T-cell (primary cell): ENCODE results near the gene LGI1. TPM values are rescaled to one million over a fixed set of nuclear protein-coding genes. Genes with fewer than 3 reads are reported as not detected.
"Not testable (repeated sequence)": the region's sequence is repeated elsewhere in the genome, so short reads cannot be mapped to it uniquely, and the experiment has no call there.

ENCODE experiments used
- ATAC-seq, 4 experiments: fragments of 200-7000 bp in 3 of 4; fragments of 150-1000 bp in 1 of 4; cut with Tn5 transposase; replicated peaks in 1 of 4; 1 replicate in 3 of 4; 2 replicates in 1 of 4; pipeline ENCODE4 v1.10.0; 2021; ENCODE audit warnings: moderate library complexity in 3 of 4, mild to moderate bottlenecking in 2 of 4, moderate number of reproducible peaks in 1 of 4
- CTCF ChIA-PET, 2 donors: fragments of 300-600 bp; sonication (Branson Sonifier 250); formaldehyde crosslinking; loops; one replicate each; lab custom pipeline; 2022; ENCODE audit warnings: antibody characterized with exemption in 2 of 2; lab: Charles Lee
- POLR2A ChIA-PET, 2 donors: fragments of 300-600 bp; sonication (Branson Sonifier 250); formaldehyde crosslinking; loops; one replicate each; lab custom pipeline; 2022; ENCODE audit warnings: antibody characterized with exemption in 2 of 2; lab: Charles Lee
- DNase-seq, 35 experiments: peaks; one replicate each; pipeline versions ENCODE4 v3.0.0 to v3.0.0-alpha.2; 2013 to 2023
- H3K27ac ChIP-seq: one replicate; pipeline ENCODE4 v1.5.1; 2013; ENCODE audit warnings: low read length
- H3K27me3 ChIP-seq, 2 experiments: replicated peaks in 1 of 2; 1 replicate in 1 of 2; 2 replicates in 1 of 2; pipeline versions ENCODE4 v1.6.1 to v1.7.0; 2013; ENCODE audit warnings: low read length in 1 of 2, mixed read lengths in 1 of 2; ENCODE audit not compliant: control insufficient read depth in 2 of 2, insufficient read depth in 2 of 2; ENCODE audit errors: extremely low read depth in 1 of 2
- H3K36me3 ChIP-seq, 2 donors: 1 replicate in 1 of 2; 2 replicates in 1 of 2; pipeline versions ENCODE4 v1.6.1 to v1.7.0; 2013; ENCODE audit warnings: low read length in 1 of 2; ENCODE audit not compliant: control insufficient read depth in 2 of 2, insufficient read depth in 1 of 2; ENCODE audit errors: extremely low read depth in 1 of 2
- H3K4me1 ChIP-seq, 2 experiments: 1 replicate in 1 of 2; 2 replicates in 1 of 2; pipeline versions ENCODE4 v1.6.1 to v1.7.0; 2013; ENCODE audit warnings: low read length in 2 of 2, mixed read lengths in 1 of 2; ENCODE audit not compliant: insufficient read depth in 2 of 2, control insufficient read depth in 1 of 2; ENCODE audit errors: extremely low read depth in 1 of 2
- H3K4me3 ChIP-seq, 2 donors: 1 replicate in 1 of 2; 2 replicates in 1 of 2; pipeline versions ENCODE4 v1.5.1 to v1.7.0; 2013; ENCODE audit warnings: mild to moderate bottlenecking in 2 of 2, low read length in 1 of 2, moderate library complexity in 1 of 2; ENCODE audit not compliant: control insufficient read depth in 1 of 2; ENCODE audit errors: extremely low read depth in 1 of 2
- H3K9me3 ChIP-seq: 2 replicates; pipeline ENCODE4 v1.7.0; 2013
- H3K27ac Mint-ChIP-seq, 2 donors: one replicate each; pipeline ENCODE4 v1.8.0; 2020 to 2021; ENCODE audit warnings: mild to moderate bottlenecking in 2 of 2, mixed read lengths in 2 of 2
- H3K27me3 Mint-ChIP-seq, 2 donors: one replicate each; pipeline ENCODE4 v1.8.0; 2021 to 2022; ENCODE audit warnings: mixed read lengths in 2 of 2
- H3K36me3 Mint-ChIP-seq: one replicate; pipeline ENCODE4 v1.8.0; 2021; ENCODE audit warnings: mixed read lengths
- H3K4me1 Mint-ChIP-seq, 3 donors: one replicate each; pipeline ENCODE4 v1.8.0; 2020 to 2022; ENCODE audit warnings: mixed read lengths in 3 of 3, mild to moderate bottlenecking in 1 of 3
- H3K4me3 Mint-ChIP-seq, 3 donors: one replicate each; pipeline ENCODE4 v1.8.0; 2020 to 2022; ENCODE audit warnings: mild to moderate bottlenecking in 3 of 3, mixed read lengths in 3 of 3, moderate library complexity in 3 of 3
- H3K9me3 Mint-ChIP-seq, 3 donors: one replicate each; pipeline ENCODE4 v1.8.0; 2020 to 2022; ENCODE audit warnings: mixed read lengths in 3 of 3
- WGBS: methylation state at CpG from one replicate; pipeline ENCODE4 v1.1.5; 2013; ENCODE audit warnings: missing lambda C conversion rate; ENCODE audit not compliant: insufficient coverage; 5-methylcytosine and 5-hydroxymethylcytosine counted together
- total RNA-seq, 35 experiments: library from RNA in 6 of 35; stranded (reverse) in 6 of 35; fragments of 120-200 nt in 1 of 35; gene quantifications; one replicate each; pipeline versions ENCODE4 v1.2.1 to v1.2.4 and lab custom pipeline; 2013 to 2026

Gene LGI1
- total RNA-seq, 5 donors from 2014 or later (not counting 1 experiment from before 2014, with no cell fraction given): not detected

- ATAC-seq (no peak), DNase-seq (no peak)
- Mint-ChIP-seq H3K4me3 (no peak overlapping the region), H3K27me3 (no peaks in the 10 kb centered on the region), H3K36me3 (no peaks in the 10 kb centered on the region), H3K4me1 (peaks cover 0 to 7% (median 3%) of the 10 kb centered on the region in 3 donors), H3K9me3 (no peaks in the 10 kb centered on the region), H3K27ac (no peak overlapping the region)
- H3K27me3 ChIP-seq: peaks cover 2 to 4% of the 10 kb centered on the region in 2 experiments
- H3K4me3 ChIP-seq: no peak overlapping the region
- 5% methylated on average over 6 of the region's 7 CpGs for whole genome bisulfite sequencing
- no peaks in the 10 kb centered on the region for H3K36me3 ChIP-seq
- ChIA-PET POLR2A (no interaction called here), CTCF (no interaction called here)
- no peaks in the 10 kb centered on the region for H3K9me3 ChIP-seq
- H3K27ac ChIP-seq: no peak overlapping the region
- H3K4me1 ChIP-seq: no peaks in the 10 kb centered on the region
Observed at GRCh38 chr10:93826355-93826754, 68.6 kb downstream of the LGI1 start.

GRCh38 chr10:93827056-93827804 lies 69.5 kb downstream of the LGI1 start:
- H3K27ac Mint-ChIP-seq: no peak overlapping the region
- Histone ChIP-seq H3K27ac (no peak overlapping the region), H3K4me3 (no peak overlapping the region), H3K9me3 (no peaks in the 10 kb centered on the region), H3K27me3 (peaks cover 2 to 5% of the 10 kb centered on the region in 2 experiments), H3K4me1 (no peaks in the 10 kb centered on the region), H3K36me3 (no peaks in the 10 kb centered on the region)
- WGBS: 76% methylated on average over 4 of the region's 11 CpGs
- POLR2A ChIA-PET: interaction anchor here in 1 of 2 donors (0.7 kb wide), 1 partner anchor 534 kb away, joined by 6 read pairs; no protein-coding TSS in a partner anchor
- DNase-seq (peak in 1 of 35 experiments; percentile 17), ATAC-seq (no peak)
- no peak overlapping the region for H3K4me3 Mint-ChIP-seq
- peaks cover 0 to 7% (median 3%) of the 10 kb centered on the region in 3 donors for H3K4me1 Mint-ChIP-seq
- no peaks in the 10 kb centered on the region for H3K36me3 Mint-ChIP-seq
- H3K9me3 Mint-ChIP-seq: no peaks in the 10 kb centered on the region
- CTCF ChIA-PET: interaction anchor here (0.6 to 0.7 kb wide), 2 partner anchors 27 to 125 kb away, joined by 7 to 10 read pairs; partner anchors contain the start of gene FRA10AC1 (in 1 of the 2)
- H3K27me3 Mint-ChIP-seq: no peaks in the 10 kb centered on the region

GRCh38 chr10:93831065-93831464 lies 73.3 kb downstream of the LGI1 start:
- H3K36me3 ChIP-seq, ATAC-seq, H3K4me1 ChIP-seq, H3K27ac Mint-ChIP-seq, H3K9me3 ChIP-seq, H3K4me3 ChIP-seq, H3K4me3 Mint-ChIP-seq, H3K27me3 ChIP-seq, POLR2A ChIA-PET, H3K36me3 Mint-ChIP-seq, DNase-seq, H3K27me3 Mint-ChIP-seq, H3K27ac ChIP-seq, H3K4me1 Mint-ChIP-seq: not testable (repeated sequence)
- CTCF ChIA-PET: interaction anchor here in 1 of 2 donors (0.7 kb wide), 1 partner anchor 8 kb away, joined by 3 read pairs; no protein-coding TSS in a partner anchor
- no CpG with 5 or more reads among the region's 1 CpG for WGBS
- peaks cover 7 to 15% (median 7%) of the 10 kb centered on the region in 3 donors for H3K9me3 Mint-ChIP-seq

GRCh38 chr10:93835770-93836169 lies 78.0 kb downstream of the LGI1 start:
- CTCF ChIA-PET: no interaction called here
- no peak overlapping the region for H3K27ac Mint-ChIP-seq
- Histone ChIP-seq H3K36me3 (no peaks in the 10 kb centered on the region), H3K9me3 (no peaks in the 10 kb centered on the region), H3K4me1 (no peaks in the 10 kb centered on the region), H3K4me3 (no peak overlapping the region), H3K27me3 (peaks cover 0 to 6% of the 10 kb centered on the region in 2 experiments), H3K27ac (no peak overlapping the region)
- POLR2A ChIA-PET: no interaction called here
- WGBS: 61% methylated on average over 5 of the region's 5 CpGs
- H3K4me1 Mint-ChIP-seq: no peaks in the 10 kb centered on the region
- H3K36me3 Mint-ChIP-seq: no peaks in the 10 kb centered on the region
- DNase-seq (no peak), ATAC-seq (no peak)
- H3K27me3 Mint-ChIP-seq: peaks cover 0 to 15% of the 10 kb centered on the region in 2 donors
- H3K4me3 Mint-ChIP-seq: no peak overlapping the region
- H3K9me3 Mint-ChIP-seq: peaks cover 7 to 15% (median 7%) of the 10 kb centered on the region in 3 donors

GRCh38 chr10:93837822-93838221 lies 80.1 kb downstream of the LGI1 start:
- no peaks in the 10 kb centered on the region for H3K9me3 ChIP-seq
- Mint-ChIP-seq H3K27ac (no peak overlapping the region), H3K9me3 (peaks cover 7 to 9% (median 7%) of the 10 kb centered on the region in 3 donors), H3K36me3 (no peaks in the 10 kb centered on the region), H3K4me1 (no peaks in the 10 kb centered on the region), H3K4me3 (no peak overlapping the region), H3K27me3 (peaks cover 3 to 15% of the 10 kb centered on the region in 2 donors)
- ChIA-PET POLR2A (no interaction called here), CTCF (no interaction called here)
- H3K4me1 ChIP-seq: no peaks in the 10 kb centered on the region
- no peak overlapping the region for H3K27ac ChIP-seq
- no peak for DNase-seq
- H3K4me3 ChIP-seq: no peak overlapping the region
- peaks cover 0 to 4% of the 10 kb centered on the region in 2 experiments for H3K27me3 ChIP-seq
- H3K36me3 ChIP-seq: no peaks in the 10 kb centered on the region
- 80% methylated on average over 1 of the region's 1 CpG for WGBS
- no peak for ATAC-seq

DNA sequence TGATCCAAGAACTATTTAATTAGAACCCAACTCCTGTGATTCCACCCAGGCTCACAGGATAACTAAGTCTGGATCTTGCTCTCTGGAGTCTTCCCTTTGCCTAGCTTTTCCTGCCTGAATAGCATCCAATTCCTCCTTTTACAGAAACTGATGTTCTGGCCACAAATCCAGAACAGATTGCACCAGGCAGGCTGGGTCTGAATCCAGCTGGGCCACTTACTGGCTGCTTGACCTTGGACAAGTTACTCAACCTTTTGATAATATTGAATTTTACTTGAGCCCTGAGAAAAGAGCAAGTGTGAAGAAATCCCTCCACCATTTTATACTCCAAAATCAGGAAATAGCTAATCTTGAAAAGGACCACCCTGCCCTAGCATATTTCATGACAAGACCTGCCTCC lies 80.5 kb downstream of the LGI1 start:
- H3K4me1 Mint-ChIP-seq: no peaks in the 10 kb centered on the region
- no peaks in the 10 kb centered on the region for H3K36me3 Mint-ChIP-seq
- H3K9me3 ChIP-seq: no peaks in the 10 kb centered on the region
- peaks cover 3 to 15% of the 10 kb centered on the region in 2 donors for H3K27me3 Mint-ChIP-seq
- no peaks in the 10 kb centered on the region for H3K4me1 ChIP-seq
- no peak overlapping the region for H3K4me3 Mint-ChIP-seq
- no peaks in the 10 kb centered on the region for H3K36me3 ChIP-seq
- H3K27ac Mint-ChIP-seq: no peak overlapping the region
- ChIA-PET CTCF (interaction anchor here in 1 of 2 donors (0.7 kb wide), 1 partner anchor 21 kb away, joined by 3 read pairs; no protein-coding TSS in a partner anchor), POLR2A (no interaction called here)
- no peak overlapping the region for H3K4me3 ChIP-seq
- H3K27ac ChIP-seq: no peak overlapping the region
- ATAC-seq (no peak), DNase-seq (no peak)
- H3K9me3 Mint-ChIP-seq: peaks cover 7% of the 10 kb centered on the region in 3 donors
- H3K27me3 ChIP-seq: peaks cover 0 to 4% of the 10 kb centered on the region in 2 experiments
